ENCODE measurements around the gene PCDHB12. TPM values are rescaled to one million over a fixed set of nuclear protein-coding genes. Genes with fewer than 3 reads are reported as not detected.

PCDHB12 gene
- polyA plus RNA-seq, 1 experiment = 0.13 TPM

DNA sequence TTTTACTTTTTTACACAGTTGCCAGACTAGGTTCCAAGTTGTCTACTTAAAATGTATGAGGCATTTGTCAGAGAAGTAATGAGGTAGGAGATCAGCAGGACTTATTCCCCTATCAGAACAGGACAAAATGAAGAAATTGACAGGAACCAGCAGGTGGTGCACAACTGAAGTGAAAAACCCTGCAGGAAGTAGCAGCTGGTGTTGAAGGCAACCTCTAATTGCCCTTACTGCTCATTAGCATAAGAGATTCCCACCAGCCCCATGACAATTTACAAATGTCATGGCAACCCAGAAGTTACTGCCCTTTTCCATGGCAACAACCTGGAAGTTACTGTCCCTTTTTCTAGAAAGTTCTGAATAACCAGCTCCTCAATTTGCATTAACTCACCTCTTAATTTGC, 42.1 kb downstream of the PCDHB12 start:
- no peaks in the 10 kb centered on the region for H3K36me3 ChIP-seq (ENCODE audit: control insufficient read depth, insufficient read depth, low read length)
- ChIA-PET POLR2A (no interaction called here), CTCF (interaction anchor here (0.7 to 1.4 kb wide), 2 partner anchors 10 to 108 kb away, joined by 3 read pairs; no protein-coding TSS in a partner anchor)
- H3K27me3 ChIP-seq (ENCODE audit: control insufficient read depth, insufficient read depth, low read length) = no peaks in the 10 kb centered on the region
- H3K4me3 ChIP-seq (ENCODE audit: low read depth, low read length) = no peak overlapping the region
- TF ChIP-seq, protein P1, sequence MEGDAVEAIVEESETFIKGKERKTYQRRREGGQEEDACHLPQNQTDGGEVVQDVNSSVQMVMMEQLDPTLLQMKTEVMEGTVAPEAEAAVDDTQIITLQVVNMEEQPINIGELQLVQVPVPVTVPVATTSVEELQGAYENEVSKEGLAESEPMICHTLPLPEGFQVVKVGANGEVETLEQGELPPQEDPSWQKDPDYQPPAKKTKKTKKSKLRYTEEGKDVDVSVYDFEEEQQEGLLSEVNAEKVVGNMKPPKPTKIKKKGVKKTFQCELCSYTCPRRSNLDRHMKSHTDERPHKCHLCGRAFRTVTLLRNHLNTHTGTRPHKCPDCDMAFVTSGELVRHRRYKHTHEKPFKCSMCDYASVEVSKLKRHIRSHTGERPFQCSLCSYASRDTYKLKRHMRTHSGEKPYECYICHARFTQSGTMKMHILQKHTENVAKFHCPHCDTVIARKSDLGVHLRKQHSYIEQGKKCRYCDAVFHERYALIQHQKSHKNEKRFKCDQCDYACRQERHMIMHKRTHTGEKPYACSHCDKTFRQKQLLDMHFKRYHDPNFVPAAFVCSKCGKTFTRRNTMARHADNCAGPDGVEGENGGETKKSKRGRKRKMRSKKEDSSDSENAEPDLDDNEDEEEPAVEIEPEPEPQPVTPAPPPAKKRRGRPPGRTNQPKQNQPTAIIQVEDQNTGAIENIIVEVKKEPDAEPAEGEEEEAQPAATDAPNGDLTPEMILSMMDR (IDR thresholded peaks at IDR 0.05; ENCODE audit: insufficient read depth, low read depth, low read length) = no peak
- no peak for DNase-seq (ENCODE audit: low read depth)

DNA sequence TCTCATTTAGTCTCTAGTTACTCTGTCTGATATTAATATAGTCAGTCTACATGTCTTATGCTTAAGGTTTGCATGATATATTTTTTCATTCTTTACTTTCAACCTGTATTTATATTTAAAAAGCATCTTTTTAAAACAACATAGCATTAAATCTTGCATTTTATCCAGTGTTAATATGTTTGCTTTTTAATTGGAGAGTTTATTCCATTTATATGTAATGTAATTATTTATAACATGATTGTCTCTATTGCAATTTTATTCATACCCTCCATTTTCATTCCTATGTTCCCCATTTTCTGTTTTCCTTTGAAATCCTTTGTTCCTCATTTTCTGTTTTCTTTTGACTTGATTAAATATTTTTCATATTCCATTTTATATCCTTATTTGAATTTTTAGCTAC, 49.9 kb downstream of the PCDHB12 start:
- TF ChIP-seq, protein P1 (IDR thresholded peaks at IDR 0.05; ENCODE audit: insufficient read depth, low read depth, low read length) = no peak
- ChIA-PET POLR2A (no interaction called here), CTCF (no interaction called here)
- DNase-seq (ENCODE audit: low read depth) = no peak
- Histone ChIP-seq H3K27me3 (ENCODE audit: control insufficient read depth, insufficient read depth, low read length) (no peaks in the 10 kb centered on the region), H3K36me3 (ENCODE audit: control insufficient read depth, insufficient read depth, low read length) (no peaks in the 10 kb centered on the region), H3K4me3 (ENCODE audit: low read depth, low read length) (no peak overlapping the region)

DNA sequence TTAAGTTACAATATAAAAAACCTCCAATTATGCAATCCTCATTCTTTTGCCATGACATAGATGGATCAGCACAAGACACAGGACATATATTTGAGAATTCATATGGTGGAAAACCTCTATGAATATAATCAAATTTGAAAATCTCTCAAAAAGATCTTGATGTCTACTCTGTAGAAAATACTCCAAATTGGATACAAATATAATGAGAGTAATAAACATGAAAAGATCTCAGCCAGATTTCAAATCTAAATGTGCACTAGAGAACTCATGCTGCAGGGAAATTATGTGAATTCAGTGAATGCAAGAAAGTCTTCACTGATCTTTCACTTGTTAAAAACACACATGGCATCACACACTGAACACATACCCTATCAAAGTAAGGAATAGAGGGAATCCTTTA, 50.4 kb downstream of the PCDHB12 start:
- H3K4me3 ChIP-seq (ENCODE audit: low read depth, low read length) = no peak overlapping the region
- ChIA-PET POLR2A (no interaction called here), CTCF (no interaction called here)
- H3K27me3 ChIP-seq (ENCODE audit: control insufficient read depth, insufficient read depth, low read length) = no peaks in the 10 kb centered on the region
- no peaks in the 10 kb centered on the region for H3K36me3 ChIP-seq (ENCODE audit: control insufficient read depth, insufficient read depth, low read length)
- DNase-seq (ENCODE audit: low read depth) = no peak
- TF ChIP-seq, protein P1 (IDR thresholded peaks at IDR 0.05; ENCODE audit: insufficient read depth, low read depth, low read length) = no peak

DNA sequence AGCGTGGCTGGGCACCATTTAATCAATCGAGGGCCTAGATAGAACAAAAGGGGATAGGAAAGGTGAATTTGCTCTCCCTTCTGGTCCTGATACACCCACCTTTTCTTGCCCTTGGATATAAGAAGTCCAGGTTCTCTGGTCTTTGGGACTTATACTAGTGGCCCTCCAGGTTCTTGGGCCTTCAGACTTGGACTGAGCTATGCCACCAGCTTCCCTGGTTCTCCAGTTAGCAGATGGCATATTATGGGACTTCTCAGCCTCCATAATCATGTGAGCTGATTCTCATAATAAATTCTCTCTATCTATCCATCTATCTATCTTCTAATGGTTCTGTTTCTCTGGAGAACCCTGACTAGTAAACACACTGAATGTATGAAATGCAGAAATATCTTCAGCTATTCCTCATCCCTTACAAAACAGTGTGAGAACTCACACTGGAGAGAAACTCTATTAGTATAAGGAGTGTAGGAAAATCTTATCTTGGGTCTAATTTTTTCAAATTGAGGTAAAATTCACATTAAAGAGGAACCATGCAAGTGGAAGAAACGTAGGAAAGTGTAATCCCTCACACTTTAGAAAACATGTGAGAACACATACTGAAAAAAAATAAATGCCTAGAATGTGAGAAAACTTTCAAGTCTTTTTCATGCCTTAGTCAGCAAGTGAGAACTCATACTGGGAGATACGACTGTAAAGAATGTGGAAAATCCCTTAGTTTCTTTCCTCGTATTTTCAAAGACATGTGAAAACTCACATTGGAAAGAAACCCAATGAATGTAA, 52.1 kb downstream of the PCDHB12 start:
- ChIA-PET CTCF (no interaction called here), POLR2A (no interaction called here)
- no peak overlapping the region for H3K4me3 ChIP-seq (ENCODE audit: low read depth, low read length)
- no peak for DNase-seq (ENCODE audit: low read depth)
- H3K36me3 ChIP-seq (ENCODE audit: control insufficient read depth, insufficient read depth, low read length) = no peaks in the 10 kb centered on the region
- TF ChIP-seq, protein P1 (IDR thresholded peaks at IDR 0.05; ENCODE audit: insufficient read depth, low read depth, low read length) = no peak
- H3K27me3 ChIP-seq (ENCODE audit: control insufficient read depth, insufficient read depth, low read length) = no peaks in the 10 kb centered on the region

DNA sequence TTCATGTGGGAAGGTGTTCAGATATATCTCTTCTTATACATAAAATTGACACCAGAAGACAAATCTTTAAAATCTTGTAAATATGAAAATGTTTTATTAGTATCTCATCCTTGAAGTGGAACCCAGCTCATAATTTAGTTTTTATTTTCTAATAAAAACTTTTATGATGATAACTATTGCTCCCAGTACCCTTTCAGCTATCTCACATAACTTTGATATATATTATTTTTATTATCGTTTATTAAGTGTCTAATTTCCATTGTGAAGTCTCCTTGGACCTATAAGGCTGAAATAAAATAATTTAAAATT, 52.7 kb downstream of the PCDHB12 start:
- ChIA-PET CTCF (no interaction called here), POLR2A (no interaction called here)
- H3K4me3 ChIP-seq (ENCODE audit: low read depth, low read length) = no peak overlapping the region
- no peak for DNase-seq (ENCODE audit: low read depth)
- no peaks in the 10 kb centered on the region for H3K36me3 ChIP-seq (ENCODE audit: control insufficient read depth, insufficient read depth, low read length)
- H3K27me3 ChIP-seq (ENCODE audit: control insufficient read depth, insufficient read depth, low read length) = no peaks in the 10 kb centered on the region
- TF ChIP-seq, protein P1 (IDR thresholded peaks at IDR 0.05; ENCODE audit: insufficient read depth, low read depth, low read length) = no peak

Other genes with a start within 250 kb of the PCDHB12 start
- 0.06 TPM in 1 of 2 replicates, not detected in the other for gene PCDHAC2, start 242.2 kb upstream of the PCDHB12 start, polyA plus RNA-seq (2011; rRNA removed)
- gene PCDHB1, start 157.3 kb upstream of the PCDHB12 start, polyA plus RNA-seq (2011; rRNA removed) = not detected in 2 replicates
- gene PCDHB2, start 114.1 kb upstream of the PCDHB12 start, polyA plus RNA-seq (2011; rRNA removed) = 0.42 and 0.99 TPM in 2 replicates
- 0.23 and 0.31 TPM in 2 replicates for gene PCDHB3, start 108.2 kb upstream of the PCDHB12 start, polyA plus RNA-seq (2011; rRNA removed)
- gene PCDHB4, start 86.9 kb upstream of the PCDHB12 start, polyA plus RNA-seq (2011; rRNA removed) = 0.02 TPM in 2 replicates
- 0.18 and 0.22 TPM in 2 replicates for gene PCDHB5, start 73.5 kb upstream of the PCDHB12 start, polyA plus RNA-seq (2011; rRNA removed)
- 0.20 and 0.26 TPM in 2 replicates for gene PCDHB6, start 58.7 kb upstream of the PCDHB12 start, polyA plus RNA-seq (2011; rRNA removed)
- gene PCDHB7, start 36.1 kb upstream of the PCDHB12 start, polyA plus RNA-seq (2011; rRNA removed) = 0.31 and 0.44 TPM in 2 replicates
- gene PCDHB8, start 30.9 kb upstream of the PCDHB12 start, polyA plus RNA-seq (2011; rRNA removed) = 0.11 and 0.17 TPM in 2 replicates
- gene PCDHB16, start 26.3 kb upstream of the PCDHB12 start, polyA plus RNA-seq (2011; rRNA removed) = 0.21 and 0.32 TPM in 2 replicates
- 0.22 and 0.49 TPM in 2 replicates for gene PCDHB9, start 21.6 kb upstream of the PCDHB12 start, polyA plus RNA-seq (2011; rRNA removed)
- 0.18 and 0.28 TPM in 2 replicates for gene PCDHB10, start 16.4 kb upstream of the PCDHB12 start, polyA plus RNA-seq (2011; rRNA removed)
- 0.10 and 0.22 TPM in 2 replicates for gene PCDHB11, start 9.1 kb upstream of the PCDHB12 start, polyA plus RNA-seq (2011; rRNA removed)
- 0.16 and 0.23 TPM in 2 replicates for gene PCDHB13, start 5.2 kb downstream of the PCDHB12 start, polyA plus RNA-seq (2011; rRNA removed)
- gene PCDHB14, start 14.6 kb downstream of the PCDHB12 start, polyA plus RNA-seq (2011; rRNA removed) = 0.42 and 0.47 TPM in 2 replicates
- gene PCDHB15, start 36.7 kb downstream of the PCDHB12 start, polyA plus RNA-seq (2011; rRNA removed) = 0.45 and 0.52 TPM in 2 replicates
- gene SLC25A2, start 95.3 kb downstream of the PCDHB12 start, polyA plus RNA-seq (2011; rRNA removed) = not detected in 2 replicates
- 25.5 and 46.7 TPM in 2 replicates for gene TAF7, start 112.1 kb downstream of the PCDHB12 start, polyA plus RNA-seq (2011; rRNA removed)
- gene PCDHGA1, start 121.8 kb downstream of the PCDHB12 start, polyA plus RNA-seq (2011; rRNA removed) = 1.8 and 1.9 TPM in 2 replicates
- gene PCDHGA2, start 130.0 kb downstream of the PCDHB12 start, polyA plus RNA-seq (2011; rRNA removed) = 6.7 and 6.8 TPM in 2 replicates
- 1.9 and 2.5 TPM in 2 replicates for gene PCDHGA3, start 135.1 kb downstream of the PCDHB12 start, polyA plus RNA-seq (2011; rRNA removed)
- gene PCDHGB1, start 141.4 kb downstream of the PCDHB12 start, polyA plus RNA-seq (2011; rRNA removed) = 2.0 and 2.2 TPM in 2 replicates
- 3.0 and 4.0 TPM in 2 replicates for gene PCDHGA4, start 146.3 kb downstream of the PCDHB12 start, polyA plus RNA-seq (2011; rRNA removed)
- gene PCDHGB2, start 151.3 kb downstream of the PCDHB12 start, polyA plus RNA-seq (2011; rRNA removed) = 3.7 and 4.0 TPM in 2 replicates
- gene PCDHGA5, start 155.4 kb downstream of the PCDHB12 start, polyA plus RNA-seq (2011; rRNA removed) = 1.2 and 1.6 TPM in 2 replicates
- 2.7 and 3.0 TPM in 2 replicates for gene PCDHGB3, start 161.5 kb downstream of the PCDHB12 start, polyA plus RNA-seq (2011; rRNA removed)
- gene PCDHGA6, start 165.2 kb downstream of the PCDHB12 start, polyA plus RNA-seq (2011; rRNA removed) = 3.3 and 4.3 TPM in 2 replicates
- 1.8 and 3.6 TPM in 2 replicates for gene PCDHGA7, start 174.0 kb downstream of the PCDHB12 start, polyA plus RNA-seq (2011; rRNA removed)
- 11.8 and 12.2 TPM in 2 replicates for gene PCDHGB4, start 179.0 kb downstream of the PCDHB12 start, polyA plus RNA-seq (2011; rRNA removed)
- 0.72 and 0.77 TPM in 2 replicates for gene PCDHGA8, start 183.9 kb downstream of the PCDHB12 start, polyA plus RNA-seq (2011; rRNA removed)
- gene PCDHGB5, start 189.2 kb downstream of the PCDHB12 start, polyA plus RNA-seq (2011; rRNA removed) = 13.5 and 19.4 TPM in 2 replicates
- 0.97 and 1.2 TPM in 2 replicates for gene PCDHGA9, start 194.1 kb downstream of the PCDHB12 start, polyA plus RNA-seq (2011; rRNA removed)
- 1.5 and 1.7 TPM in 2 replicates for gene PCDHGB6, start 199.3 kb downstream of the PCDHB12 start, polyA plus RNA-seq (2011; rRNA removed)
- gene PCDHGA10, start 204.3 kb downstream of the PCDHB12 start, polyA plus RNA-seq (2011; rRNA removed) = 2.7 and 3.9 TPM in 2 replicates
- gene PCDHGB7, start 209.0 kb downstream of the PCDHB12 start, polyA plus RNA-seq (2011; rRNA removed) = 7.6 and 9.6 TPM in 2 replicates
- gene PCDHGA11, start 212.3 kb downstream of the PCDHB12 start, polyA plus RNA-seq (2011; rRNA removed) = 5.4 and 7.4 TPM in 2 replicates
- 6.1 and 7.9 TPM in 2 replicates for gene PCDHGA12, start 221.8 kb downstream of the PCDHB12 start, polyA plus RNA-seq (2011; rRNA removed)